GM21447 (cell line): ENCODE results near the gene VRK2.
"Not testable (repeated sequence)": the region's sequence is repeated elsewhere in the genome, so short reads cannot be mapped to it uniquely, and the experiment has no call there.

Experiments used
- ATAC-seq: cut with Tn5 transposase; IDR thresholded peaks from one replicate; pipeline ENCODE4 v1.9.1; 2021; ENCODE audit not compliant: unreplicated experiment

Gene VRK2

GRCh38 chr2:58106896-58107295, 60.3 kb downstream of the VRK2 start:
- ATAC-seq: no peak

DNA sequence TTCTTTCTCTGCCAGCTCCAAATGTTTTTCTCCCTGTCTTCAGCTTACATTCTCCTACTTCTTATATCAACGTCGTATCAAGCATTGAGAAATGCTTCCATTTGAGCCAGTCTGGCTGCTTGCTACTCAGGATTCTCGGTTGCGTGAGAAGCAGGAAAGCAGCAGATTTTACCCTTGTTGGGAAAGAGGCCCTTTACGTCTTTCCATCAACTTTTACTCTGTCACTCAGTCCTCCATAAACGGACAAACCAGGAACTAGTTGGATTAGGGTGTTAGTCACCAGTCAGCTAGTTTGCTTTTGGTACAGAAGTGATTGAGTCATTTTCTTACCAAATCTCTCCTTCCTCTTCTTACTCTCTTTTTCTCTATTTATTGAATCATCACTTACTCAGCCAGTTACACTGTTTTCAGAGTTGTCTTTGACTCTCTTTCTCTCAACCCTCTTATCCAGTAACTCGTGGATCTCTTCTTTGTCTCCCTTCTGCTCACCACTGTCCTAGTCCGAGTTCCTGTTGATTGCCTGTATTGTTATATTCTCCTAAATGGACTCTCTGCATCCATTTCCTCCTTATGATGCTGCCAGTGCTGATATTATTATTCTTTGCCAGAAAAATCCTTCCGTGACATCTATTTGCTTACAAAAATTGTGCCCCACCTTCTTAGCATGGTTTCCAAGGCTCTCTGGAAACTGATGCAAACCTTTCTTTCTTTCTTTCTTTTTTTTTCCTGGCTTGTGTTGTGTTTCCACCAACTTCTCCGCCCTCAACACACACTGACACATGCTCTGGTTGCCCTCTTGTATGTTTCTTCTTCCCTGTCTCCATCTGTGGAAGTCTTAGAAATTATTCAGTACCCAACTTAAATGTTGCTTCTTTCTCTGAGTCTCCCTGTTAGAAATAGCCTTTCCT, 61.5 kb downstream of the VRK2 start:
- ATAC-seq: no peak

DNA sequence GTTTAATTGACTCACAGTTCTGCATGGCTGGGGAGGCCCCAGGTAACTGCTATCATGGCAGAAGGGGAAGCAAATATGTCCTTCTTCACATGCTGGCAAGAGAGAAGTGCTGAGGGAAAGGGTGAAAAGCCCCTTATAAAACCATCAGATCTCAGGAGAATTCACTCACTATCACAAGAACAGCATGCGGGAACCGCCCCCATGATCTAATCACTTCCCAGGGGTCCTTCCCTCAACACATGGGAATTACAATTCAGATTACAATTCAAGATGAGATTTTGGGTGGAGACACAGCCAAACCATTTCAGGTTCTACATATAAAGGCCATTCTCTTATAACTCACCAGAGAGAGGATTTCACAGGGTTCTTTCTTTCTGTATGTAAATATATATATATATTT, 62.9 kb downstream of the VRK2 start:
- ATAC-seq: no peak

DNA sequence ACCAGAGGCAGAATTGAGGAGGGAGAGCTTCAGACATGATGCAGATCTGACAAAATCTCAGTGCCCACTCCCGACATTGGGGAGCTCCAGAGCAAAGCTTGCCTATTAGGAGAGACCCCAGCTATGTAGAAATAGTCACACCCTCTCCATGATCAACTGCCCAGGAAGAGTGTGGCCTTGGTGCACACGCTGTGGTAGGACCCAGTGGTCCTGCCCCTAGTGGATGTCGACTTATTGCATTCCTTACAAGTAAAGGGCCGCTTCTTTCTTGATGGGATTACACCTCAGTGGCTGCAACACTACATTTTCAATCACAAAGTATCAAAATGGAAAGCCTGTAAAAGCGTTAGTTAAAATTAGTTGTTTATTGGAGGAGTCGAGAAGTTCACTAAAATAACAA, 64.2 kb downstream of the VRK2 start:
- ATAC-seq: no peak

GRCh38 chr2:58113563-58113962, 67.0 kb downstream of the VRK2 start:
- ATAC-seq: not testable (repeated sequence)

- no peak for ATAC-seq
These were observed 74.1 kb downstream of the VRK2 start for GRCh38 chr2:58120626-58121229.

GRCh38 chr2:58122040-58122439, 75.4 kb downstream of the VRK2 start:
- no peak for ATAC-seq

DNA sequence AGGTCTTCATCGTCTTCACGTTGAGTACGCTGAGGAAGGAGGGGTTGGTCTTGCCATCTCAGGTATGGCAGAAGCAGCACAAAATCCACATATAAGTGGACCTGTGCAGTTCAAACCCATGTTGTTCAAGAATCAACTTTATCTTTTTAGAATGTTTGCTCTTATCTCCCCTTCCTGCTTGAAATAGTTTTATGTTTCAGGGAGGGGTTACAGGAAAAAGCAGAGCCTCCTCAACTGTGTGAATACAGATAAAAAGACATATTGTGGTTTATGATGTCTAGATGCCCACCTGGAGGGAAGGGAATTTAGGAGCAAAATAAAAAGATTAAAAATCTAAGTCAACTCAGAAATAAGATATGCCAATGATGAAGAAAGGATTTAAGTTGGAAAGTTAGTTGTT, 75.9 kb downstream of the VRK2 start:
- ATAC-seq: no peak

DNA sequence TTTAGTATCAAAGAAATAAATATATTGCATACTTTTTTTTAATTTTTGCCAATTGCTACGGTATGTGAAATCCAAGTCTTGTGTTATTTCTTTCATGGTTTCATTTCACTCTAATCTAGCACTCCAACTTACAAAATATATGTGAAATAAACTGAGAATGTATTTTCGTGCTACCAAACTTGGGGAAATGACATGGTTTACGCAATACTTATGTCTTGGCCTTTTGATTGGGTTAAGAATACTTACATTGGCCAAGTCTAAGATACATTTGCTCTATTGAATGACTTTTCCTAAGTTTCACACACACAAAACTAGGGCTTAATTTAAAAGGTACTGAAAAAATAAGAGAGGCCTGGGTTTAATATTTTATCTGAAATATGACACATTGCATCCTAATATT, 80.5 kb downstream of the VRK2 start:
- ATAC-seq: no peak

DNA sequence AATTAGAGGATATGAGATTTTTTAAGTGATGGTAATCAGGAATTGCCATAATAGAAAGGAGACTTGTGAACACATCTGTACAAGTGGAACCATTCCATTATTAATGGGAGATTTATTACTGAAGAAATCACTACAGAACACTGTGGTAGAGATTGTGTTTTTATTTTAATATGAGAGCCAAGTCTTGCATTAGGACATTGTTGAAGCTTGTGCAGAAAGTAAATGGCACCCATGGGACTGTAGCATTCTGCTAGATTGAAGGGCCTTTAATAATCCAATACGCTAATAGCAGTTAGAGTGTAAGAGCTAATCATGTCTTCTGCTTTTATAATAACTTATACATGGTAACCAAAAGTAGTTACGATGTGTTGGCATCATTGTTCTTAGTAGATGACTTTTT, 83.6 kb downstream of the VRK2 start:
- ATAC-seq: no peak

- ATAC-seq: no peak
These were observed 84.8 kb downstream of the VRK2 start for GRCh38 chr2:58131191-58132011.

GRCh38 chr2:58133395-58133794, 86.8 kb downstream of the VRK2 start:
- no peak for ATAC-seq

- no peak for ATAC-seq
These were observed 89.3 kb downstream of the VRK2 start for GRCh38 chr2:58135861-58136260.

DNA sequence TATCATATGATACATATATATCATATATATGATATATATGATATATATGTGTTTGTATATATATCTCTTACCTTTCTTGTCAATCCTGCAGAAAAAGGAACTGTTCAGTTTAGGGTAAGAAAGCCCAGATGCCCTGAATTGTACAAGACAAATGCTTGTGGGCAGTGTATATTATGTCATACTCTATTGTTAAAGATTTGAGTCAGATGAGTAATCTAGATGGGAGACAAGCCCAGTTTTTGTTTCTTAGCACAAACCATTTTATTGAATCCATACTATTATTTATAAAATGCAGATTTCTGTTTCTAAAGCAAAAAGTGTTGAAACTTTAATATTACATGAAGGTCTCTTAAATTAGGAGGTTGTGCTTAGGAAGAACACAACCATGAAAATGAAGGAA, 90.6 kb downstream of the VRK2 start:
- ATAC-seq: no peak

DNA sequence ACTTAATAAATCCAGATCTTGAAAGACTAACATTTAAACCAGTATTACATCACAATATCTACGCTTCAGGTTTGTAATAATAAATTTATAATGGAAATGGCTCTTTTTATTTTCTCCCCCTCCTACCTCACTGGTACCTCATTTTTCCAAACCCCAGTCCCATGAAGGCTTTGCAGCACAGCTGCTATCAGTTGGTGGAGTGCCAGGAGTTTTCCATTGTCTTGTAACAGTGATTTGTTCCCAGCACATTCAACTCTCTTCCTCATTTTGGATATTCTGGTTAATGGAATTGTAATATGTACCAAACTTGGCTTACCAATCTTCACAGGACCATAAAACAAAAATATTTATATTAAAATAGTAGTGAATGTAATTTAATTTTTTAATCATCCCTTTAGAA, 91.2 kb downstream of the VRK2 start:
- no peak for ATAC-seq

GRCh38 chr2:58138396-58139030, 91.9 kb downstream of the VRK2 start:
- ATAC-seq: no peak

DNA sequence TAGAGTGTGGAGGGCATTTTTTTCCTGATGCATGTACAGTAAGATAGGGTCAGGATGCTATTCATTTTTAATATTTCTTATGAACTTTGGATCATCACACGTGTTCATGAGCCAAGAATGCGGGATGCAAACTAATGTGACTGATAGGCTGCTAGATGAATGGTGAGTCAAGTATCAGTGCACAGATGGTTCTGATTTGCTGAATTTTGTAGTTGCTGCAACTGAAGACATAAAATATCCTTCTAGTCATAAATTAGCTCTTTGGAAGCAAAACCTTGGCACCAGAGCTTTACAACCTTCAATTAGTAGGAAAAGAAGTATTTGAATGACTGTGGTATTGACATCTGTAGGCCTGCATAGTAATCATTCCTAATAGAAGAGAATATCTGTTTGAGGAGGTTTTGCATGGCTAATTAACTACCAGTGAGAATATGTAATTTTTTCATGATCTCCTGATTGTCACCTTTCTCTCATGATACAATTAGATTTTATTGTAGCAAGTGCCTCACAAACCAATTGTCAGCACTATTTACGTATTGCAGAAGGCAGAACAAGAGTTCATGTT, 94.0 kb downstream of the VRK2 start:
- no peak for ATAC-seq

- ATAC-seq: not testable (repeated sequence)
These were observed 99.2 kb downstream of the VRK2 start for GRCh38 chr2:58145769-58146168.

DNA sequence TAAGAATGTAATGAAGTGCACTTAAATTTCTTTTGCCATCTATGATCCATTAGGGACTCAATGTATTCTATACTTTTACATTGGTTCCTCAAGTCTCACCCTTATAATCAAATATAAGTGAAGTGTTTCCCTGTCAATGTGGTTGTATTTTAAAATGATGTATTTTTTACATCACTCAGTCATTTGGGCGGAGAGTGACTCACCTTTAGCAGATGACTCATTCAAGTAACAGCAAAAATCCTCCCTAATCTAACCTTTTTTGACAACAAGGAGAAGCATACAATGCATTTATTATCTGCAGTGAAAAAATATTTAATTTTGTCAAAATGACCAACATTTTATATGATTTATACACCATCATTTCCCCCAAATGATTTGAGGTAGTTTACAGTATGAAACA, 100.1 kb downstream of the VRK2 start:
- no peak for ATAC-seq

- ATAC-seq: no peak
These were observed 108.7 kb downstream of the VRK2 start for GRCh38 chr2:58155160-58155778.
